IPS-15b (cell line): ENCODE data around the gene RETREG1.
"Not testable (repeated sequence)": the region's sequence is repeated elsewhere in the genome, so short reads cannot be mapped to it uniquely, and the experiment has no call there.

Experiments used
- H3K27me3 ChIP-seq: one replicate; pipeline ENCODE4 v1.6.1; 2013; ENCODE audit warnings: low read length; ENCODE audit not compliant: control insufficient read depth, insufficient read depth
- H3K36me3 ChIP-seq: one replicate; pipeline ENCODE4 v1.6.1; 2013; ENCODE audit warnings: low read length; ENCODE audit not compliant: control insufficient read depth, insufficient read depth
- H3K4me1 ChIP-seq: one replicate; pipeline ENCODE4 v1.6.1; 2013; ENCODE audit warnings: mild to moderate bottlenecking, low read length; ENCODE audit not compliant: control insufficient read depth, insufficient read depth
- H3K4me3 ChIP-seq: one replicate; pipeline ENCODE4 v1.5.1; 2013; ENCODE audit warnings: low read depth, low read length
- H3K9ac ChIP-seq: one replicate; pipeline ENCODE4 v1.6.1; 2013; ENCODE audit warnings: low read depth, mild to moderate bottlenecking, low read length
- H3K9me3 ChIP-seq: one replicate; pipeline ENCODE4 v1.6.1; 2013; ENCODE audit warnings: mild to moderate bottlenecking, low read length; ENCODE audit not compliant: control insufficient read depth, insufficient read depth

Gene RETREG1

GRCh38 chr5:16453609-16454008 lies 163.2 kb downstream of the RETREG1 start:
- no peaks in the 10 kb centered on the region for H3K9me3 ChIP-seq
- H3K36me3 ChIP-seq: peaks cover 12% of the 10 kb centered on the region
- H3K9ac ChIP-seq: no peak overlapping the region

GRCh38 chr5:16450163-16450562 lies 166.6 kb downstream of the RETREG1 start:
- no peak overlapping the region for H3K4me3 ChIP-seq
- no peaks in the 10 kb centered on the region for H3K27me3 ChIP-seq
- no peak overlapping the region for H3K9ac ChIP-seq
- H3K9me3 ChIP-seq: no peaks in the 10 kb centered on the region
- no peaks in the 10 kb centered on the region for H3K4me1 ChIP-seq
- peaks cover 10% of the 10 kb centered on the region for H3K36me3 ChIP-seq

More at GRCh38 chr5:16453609-16454008, 163.2 kb downstream of the RETREG1 start:
- Histone ChIP-seq H3K4me3 (no peak overlapping the region), H3K4me1 (no peaks in the 10 kb centered on the region), H3K27me3 (no peaks in the 10 kb centered on the region)

- Histone ChIP-seq H3K9me3 (no peaks in the 10 kb centered on the region), H3K9ac (no peak overlapping the region), H3K36me3 (peaks cover 10% of the 10 kb centered on the region), H3K27me3 (no peaks in the 10 kb centered on the region), H3K4me3 (no peak overlapping the region), H3K4me1 (no peaks in the 10 kb centered on the region)
Observed at GRCh38 chr5:16446993-16447392, 169.8 kb downstream of the RETREG1 start.

GRCh38 chr5:16437977-16438376 lies 178.8 kb downstream of the RETREG1 start:
- H3K36me3 ChIP-seq: no peaks in the 10 kb centered on the region
- H3K9ac ChIP-seq: no peak overlapping the region
- H3K9me3 ChIP-seq: no peaks in the 10 kb centered on the region

DNA sequence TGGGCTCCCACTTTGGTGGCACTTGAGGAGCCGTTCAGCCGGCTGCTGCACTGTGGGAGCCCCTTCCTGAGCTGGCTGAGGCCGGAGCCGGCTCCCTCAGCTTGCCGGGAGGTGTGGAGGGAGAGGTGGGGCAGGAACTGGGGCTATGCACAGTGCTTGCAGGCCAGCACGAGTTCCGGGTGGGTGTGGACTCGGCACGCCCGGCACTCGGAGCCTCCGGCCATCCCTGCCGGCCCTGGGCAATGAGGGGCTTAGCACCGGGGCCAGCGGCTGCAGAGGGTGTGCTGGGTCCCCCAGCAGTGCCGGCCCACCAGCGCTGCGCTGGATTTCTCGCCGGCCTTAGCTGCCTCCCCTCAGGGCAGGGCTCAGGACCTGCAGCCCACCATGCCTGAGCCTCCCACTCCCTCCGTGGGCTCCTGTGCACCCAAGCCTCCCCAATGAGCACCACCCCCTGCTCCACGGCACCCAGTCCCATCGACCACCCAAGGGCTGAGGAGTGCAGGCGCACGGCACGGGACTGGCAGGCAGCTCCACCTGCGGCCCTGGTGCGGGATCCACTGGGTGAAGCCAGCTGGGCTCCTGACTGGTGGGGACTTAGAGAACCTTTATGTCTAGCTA lies 180.6 kb downstream of the RETREG1 start:
- not testable (repeated sequence) for H3K9me3 ChIP-seq, H3K4me1 ChIP-seq, H3K27me3 ChIP-seq, H3K36me3 ChIP-seq, H3K4me3 ChIP-seq, H3K9ac ChIP-seq

More at GRCh38 chr5:16437977-16438376, 178.8 kb downstream of the RETREG1 start:
- Histone ChIP-seq H3K27me3 (no peaks in the 10 kb centered on the region), H3K4me3 (no peak overlapping the region), H3K4me1 (peaks cover under 1% of the 10 kb centered on the region)

DNA sequence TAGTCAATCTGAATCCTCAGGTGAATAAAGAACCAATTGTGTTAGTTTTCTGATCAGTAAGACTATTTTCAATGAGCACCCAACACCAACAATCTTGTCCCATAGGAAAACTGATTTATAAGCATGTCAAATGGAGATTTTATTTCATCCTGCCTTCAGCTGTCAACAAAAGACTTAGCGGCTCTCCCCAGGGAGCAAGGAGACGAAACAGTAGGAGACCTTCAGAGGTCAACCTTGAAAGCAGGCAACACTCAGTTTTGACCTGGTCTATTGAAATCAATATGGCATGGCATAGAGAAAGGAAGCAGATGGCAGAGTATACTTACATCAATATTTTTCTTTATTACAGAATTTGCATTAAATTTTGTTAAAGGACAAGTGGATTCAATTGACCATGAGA lies 185.3 kb downstream of the RETREG1 start:
- Histone ChIP-seq H3K9me3 (no peaks in the 10 kb centered on the region), H3K9ac (no peak overlapping the region), H3K36me3 (no peaks in the 10 kb centered on the region), H3K4me3 (no peak overlapping the region), H3K4me1 (peaks cover 26% of the 10 kb centered on the region), H3K27me3 (no peaks in the 10 kb centered on the region)

- Histone ChIP-seq H3K27me3 (no peaks in the 10 kb centered on the region), H3K9me3 (no peaks in the 10 kb centered on the region), H3K36me3 (no peaks in the 10 kb centered on the region), H3K4me1 (peaks cover 27% of the 10 kb centered on the region), H3K9ac (no peak overlapping the region), H3K4me3 (no peak overlapping the region)
Observed at GRCh38 chr5:16430349-16431089, 186.3 kb downstream of the RETREG1 start.

- Histone ChIP-seq H3K9me3 (no peaks in the 10 kb centered on the region), H3K9ac (no peak overlapping the region), H3K36me3 (no peaks in the 10 kb centered on the region), H3K4me1 (peaks cover 31% of the 10 kb centered on the region), H3K4me3 (no peak overlapping the region), H3K27me3 (no peaks in the 10 kb centered on the region)
Observed at GRCh38 chr5:16428359-16428758, 188.4 kb downstream of the RETREG1 start.

GRCh38 chr5:16427587-16427986 lies 189.2 kb downstream of the RETREG1 start:
- no peaks in the 10 kb centered on the region for H3K9me3 ChIP-seq
- H3K36me3 ChIP-seq: no peaks in the 10 kb centered on the region

More at GRCh38 chr5:16427587-16427986, 189.2 kb downstream of the RETREG1 start:
- Histone ChIP-seq H3K4me1 (peaks cover 27% of the 10 kb centered on the region), H3K9ac (no peak overlapping the region), H3K4me3 (no peak overlapping the region), H3K27me3 (no peaks in the 10 kb centered on the region)
